Measurements from ENCODE around the gene CCDC33.
"Not testable (repeated sequence)": the region's sequence is repeated elsewhere in the genome, so short reads cannot be mapped to it uniquely, and the experiment has no call there.

CCDC33 gene

GRCh38 chr15:74338676-74339075, 102.5 kb downstream of the CCDC33 start:
- DNase-seq, result no peak

GRCh38 chr15:74339371-74339770, 103.2 kb downstream of the CCDC33 start:
- DNase-seq, result no peak

- no peak for DNase-seq
These were observed 104.0 kb downstream of the CCDC33 start for GRCh38 chr15:74340150-74340549.

GRCh38 chr15:74343127-74343796, 107.1 kb downstream of the CCDC33 start:
- no peak for DNase-seq

- no peak for DNase-seq
These were observed 107.6 kb downstream of the CCDC33 start for GRCh38 chr15:74343797-74344127.

GRCh38 chr15:74345051-74345450, 108.9 kb downstream of the CCDC33 start:
- no peak for DNase-seq

GRCh38 chr15:74347757-74348250, 111.7 kb downstream of the CCDC33 start:
- no peak for DNase-seq

GRCh38 chr15:74349241-74349778, 113.2 kb downstream of the CCDC33 start:
- no peak for DNase-seq

- no peak for DNase-seq
These were observed 114.5 kb downstream of the CCDC33 start for GRCh38 chr15:74350295-74351275.

GRCh38 chr15:74351670-74352069, 115.5 kb downstream of the CCDC33 start:
- DNase-seq, result no peak

GRCh38 chr15:74352393-74352910, 116.3 kb downstream of the CCDC33 start:
- DNase-seq, result no peak

GRCh38 chr15:74353992-74354391, 117.9 kb downstream of the CCDC33 start:
- not testable (repeated sequence) for DNase-seq

- not testable (repeated sequence) for DNase-seq
These were observed 119.9 kb downstream of the CCDC33 start for GRCh38 chr15:74356050-74356449.

- DNase-seq, result not testable (repeated sequence)
These were observed 121.4 kb downstream of the CCDC33 start for GRCh38 chr15:74357514-74357913.

GRCh38 chr15:74359376-74359775, 123.2 kb downstream of the CCDC33 start:
- not testable (repeated sequence) for DNase-seq

- DNase-seq, result not testable (repeated sequence)
These were observed 124.7 kb downstream of the CCDC33 start for GRCh38 chr15:74360855-74361254.

GRCh38 chr15:74362482-74362881, 126.4 kb downstream of the CCDC33 start:
- DNase-seq, result no peak

GRCh38 chr15:74364936-74365597, 128.9 kb downstream of the CCDC33 start:
- no peak for DNase-seq

- no peak for DNase-seq
These were observed 129.7 kb downstream of the CCDC33 start for GRCh38 chr15:74365598-74366445.

- no peak for DNase-seq
These were observed 131.2 kb downstream of the CCDC33 start, which contains the start of gene CYP11A1 for GRCh38 chr15:74367296-74367854. Gene CYP11A1, minus strand, starts transcription at chr15:74367646. Its CDS starts 61 bp downstream, at chr15:74367585.

- no peak for DNase-seq
These were observed 132.0 kb downstream of the CCDC33 start for GRCh38 chr15:74368121-74368520.
